Hepatocyte (in vitro differentiated cells): ENCODE measurements around the gene SORBS2. TPM values are rescaled to one million over a fixed set of nuclear protein-coding genes. Genes with fewer than 3 reads are reported as not detected.

Source experiments
- DNase-seq: peaks from one replicate; pipeline ENCODE4 v3.0.0-alpha.2; 2016; ENCODE audit warnings: low spot score
- H2AFZ ChIP-seq: fragments of 200-600 bp; sonication (generic); 2 replicates; pipeline ENCODE4 v1.6.0; 2016; ENCODE audit warnings: antibody characterized with exemption, mild to moderate bottlenecking
- H3K27ac ChIP-seq: fragments of 200-600 bp; sonication (generic); 2 replicates; pipeline ENCODE4 v1.5.1; 2016; ENCODE audit warnings: mild to moderate bottlenecking
- H3K27me3 ChIP-seq: fragments of 200-600 bp; sonication (generic); 2 replicates; pipeline ENCODE4 v1.6.1; 2016
- H3K36me3 ChIP-seq: fragments of 200-600 bp; sonication (generic); replicated peaks from 2 replicates; pipeline ENCODE4 v1.5.1; 2016; ENCODE audit warnings: low read depth; ENCODE audit not compliant: insufficient read depth
- H3K4me1 ChIP-seq: fragments of 200-600 bp; sonication (generic); 2 replicates; pipeline ENCODE4 v1.5.1; 2016; ENCODE audit warnings: mild to moderate bottlenecking, moderate library complexity; ENCODE audit not compliant: insufficient read depth
- H3K4me2 ChIP-seq: fragments of 200-600 bp; sonication (generic); 2 replicates; pipeline ENCODE4 v1.6.0; 2016
- H3K4me3 ChIP-seq: fragments of 200-600 bp; sonication (generic); 2 replicates; pipeline ENCODE4 v1.5.1; 2016; ENCODE audit warnings: mild to moderate bottlenecking
- H3K79me2 ChIP-seq: fragments of 200-600 bp; sonication (generic); 2 replicates; pipeline ENCODE4 v1.6.0; 2017; ENCODE audit warnings: mild to moderate bottlenecking
- H3K9me2 ChIP-seq: fragments of 200-600 bp; sonication (generic); replicated peaks from 2 replicates; pipeline ENCODE4 v1.6.0; 2017; ENCODE audit warnings: mild to moderate bottlenecking; ENCODE audit not compliant: insufficient read depth
- H3K9me3 ChIP-seq: fragments of 200-600 bp; sonication (generic); 2 replicates; pipeline ENCODE4 v1.5.1; 2016; ENCODE audit warnings: low read depth, mild to moderate bottlenecking
- H4K20me1 ChIP-seq: fragments of 200-600 bp; sonication (generic); 2 replicates; pipeline ENCODE4 v1.6.0; 2016; ENCODE audit warnings: mild to moderate bottlenecking; ENCODE audit not compliant: insufficient read depth, poor library complexity, severe bottlenecking
- EZH2 ChIP-seq: fragments of 200-600 bp; sonication (generic); IDR thresholded peaks from 2 replicates; pipeline ENCODE4 v1.6.1; 2016; ENCODE audit warnings: antibody characterized with exemption, mild to moderate bottlenecking, borderline replicate concordance
- EZH2phosphoT487 ChIP-seq: fragments of 200-600 bp; sonication (generic); IDR thresholded peaks from one replicate; pipeline ENCODE4 v1.6.1; 2018; ENCODE audit warnings: antibody characterized with exemption, mild to moderate bottlenecking, low read depth, moderate library complexity; ENCODE audit not compliant: unreplicated experiment, severe bottlenecking
- WGBS: methylation state at CpG from one replicate; pipeline ENCODE4 v1.1.6; 2016; ENCODE audit warnings: low lambda C conversion rate; ENCODE audit errors: missing lambda C conversion rate; 5-methylcytosine and 5-hydroxymethylcytosine counted together
- polyA plus RNA-seq: library from polyadenylated mRNA; unstranded; fragments of >200 nt; fragmentation: Nextera tagmentation; extraction: Ambion mirVana; gene quantifications from 2 replicates; pipeline ENCODE4 v1.2.1, GENCODE V29; 2016
- total RNA-seq: library from RNA; depleted of rRNA; stranded (reverse); fragments of >200 nt; gene quantifications from 2 replicates; pipeline ENCODE4 v1.2.3, GENCODE V29; 2014
- TF ChIP-seq, protein P1 (sequence below): fragments of 200-600 bp; sonication (generic); IDR thresholded peaks from 2 replicates; pipeline ENCODE4 v1.5.1; 2016; ENCODE audit warnings: antibody characterized with exemption, mild to moderate bottlenecking; ENCODE audit not compliant: poor library complexity

Gene SORBS2
- total and polyA plus RNA-seq, 2 experiments from 2014 or later = 43.4 to 52.1 TPM

DNA sequence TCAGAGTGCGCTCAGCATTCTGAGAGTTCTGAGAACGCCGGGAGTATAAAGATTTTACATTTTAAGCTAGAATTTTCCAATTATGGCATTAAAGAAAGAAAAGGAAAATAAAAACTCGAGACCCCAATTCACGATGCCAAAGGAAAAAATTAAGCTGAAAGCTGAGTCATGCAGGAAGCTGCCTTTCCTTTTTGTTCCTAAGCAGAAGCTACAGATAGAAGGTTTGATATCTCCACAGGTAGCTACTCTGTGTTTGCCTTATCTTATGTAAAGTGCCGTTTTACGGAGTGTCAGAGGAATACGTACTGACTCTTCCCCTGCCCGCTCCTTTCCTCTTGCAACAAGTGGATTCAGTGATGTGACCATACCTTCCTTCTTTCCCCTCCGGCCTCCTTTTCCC lies 10.8 kb upstream of the SORBS2 start:
- H3K4me1 ChIP-seq = no peaks in the 10 kb centered on the region
- TF ChIP-seq EZH2phosphoT487 (no peak), EZH2 (no peak)
- TF ChIP-seq, protein P1, sequence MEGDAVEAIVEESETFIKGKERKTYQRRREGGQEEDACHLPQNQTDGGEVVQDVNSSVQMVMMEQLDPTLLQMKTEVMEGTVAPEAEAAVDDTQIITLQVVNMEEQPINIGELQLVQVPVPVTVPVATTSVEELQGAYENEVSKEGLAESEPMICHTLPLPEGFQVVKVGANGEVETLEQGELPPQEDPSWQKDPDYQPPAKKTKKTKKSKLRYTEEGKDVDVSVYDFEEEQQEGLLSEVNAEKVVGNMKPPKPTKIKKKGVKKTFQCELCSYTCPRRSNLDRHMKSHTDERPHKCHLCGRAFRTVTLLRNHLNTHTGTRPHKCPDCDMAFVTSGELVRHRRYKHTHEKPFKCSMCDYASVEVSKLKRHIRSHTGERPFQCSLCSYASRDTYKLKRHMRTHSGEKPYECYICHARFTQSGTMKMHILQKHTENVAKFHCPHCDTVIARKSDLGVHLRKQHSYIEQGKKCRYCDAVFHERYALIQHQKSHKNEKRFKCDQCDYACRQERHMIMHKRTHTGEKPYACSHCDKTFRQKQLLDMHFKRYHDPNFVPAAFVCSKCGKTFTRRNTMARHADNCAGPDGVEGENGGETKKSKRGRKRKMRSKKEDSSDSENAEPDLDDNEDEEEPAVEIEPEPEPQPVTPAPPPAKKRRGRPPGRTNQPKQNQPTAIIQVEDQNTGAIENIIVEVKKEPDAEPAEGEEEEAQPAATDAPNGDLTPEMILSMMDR = no peak
- H4K20me1 ChIP-seq = no peaks in the 10 kb centered on the region
- DNase-seq = no peak
- no peaks in the 10 kb centered on the region for H3K79me2 ChIP-seq
- H3K4me3 ChIP-seq = no peak overlapping the region
- no peak overlapping the region for H3K27ac ChIP-seq
- no peaks in the 10 kb centered on the region for H3K9me3 ChIP-seq
- no peaks in the 10 kb centered on the region for H3K9me2 ChIP-seq
- H3K4me2 ChIP-seq = no peak overlapping the region
- no peaks in the 10 kb centered on the region for H3K36me3 ChIP-seq
- no peaks in the 10 kb centered on the region for H3K27me3 ChIP-seq
- H2AFZ ChIP-seq = no peak overlapping the region
- WGBS = 65% methylated on average over 10 of the region's 10 CpGs

DNA sequence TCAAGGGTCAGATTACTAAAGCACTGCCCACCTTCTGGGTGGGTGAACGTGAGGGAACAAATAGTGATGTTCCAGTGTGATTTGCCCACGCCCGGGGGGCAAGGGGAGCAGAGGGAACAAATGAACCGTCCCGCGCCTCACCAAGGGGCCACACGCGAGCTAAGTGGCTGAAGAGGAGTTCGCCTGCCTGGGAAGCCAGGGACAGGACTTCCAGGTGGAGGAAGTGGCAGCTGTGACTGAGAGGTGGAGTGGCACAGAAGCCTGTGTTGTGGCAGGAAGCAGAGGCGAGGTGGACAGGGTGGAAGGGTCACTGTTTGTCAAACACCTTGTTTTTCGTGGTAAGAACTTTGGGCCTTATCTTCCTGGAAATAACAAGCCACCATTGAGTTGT lies 9.0 kb upstream of the SORBS2 start:
- H3K4me3 ChIP-seq = no peak overlapping the region
- DNase-seq = no peak
- no peak overlapping the region for H3K27ac ChIP-seq
- H3K4me1 ChIP-seq = peaks cover 15% of the 10 kb centered on the region
- no peaks in the 10 kb centered on the region for H4K20me1 ChIP-seq
- no peaks in the 10 kb centered on the region for H3K9me2 ChIP-seq
- H3K9me3 ChIP-seq = no peaks in the 10 kb centered on the region
- no peak overlapping the region for H2AFZ ChIP-seq
- H3K4me2 ChIP-seq = no peak overlapping the region
- WGBS = 95% methylated on average over 11 of the region's 11 CpGs
- TF ChIP-seq EZH2 = no peak
- no peak for TF ChIP-seq EZH2phosphoT487
- TF ChIP-seq, protein P1 = no peak
- H3K79me2 ChIP-seq = no peaks in the 10 kb centered on the region
- H3K27me3 ChIP-seq = no peaks in the 10 kb centered on the region
- no peaks in the 10 kb centered on the region for H3K36me3 ChIP-seq

DNA sequence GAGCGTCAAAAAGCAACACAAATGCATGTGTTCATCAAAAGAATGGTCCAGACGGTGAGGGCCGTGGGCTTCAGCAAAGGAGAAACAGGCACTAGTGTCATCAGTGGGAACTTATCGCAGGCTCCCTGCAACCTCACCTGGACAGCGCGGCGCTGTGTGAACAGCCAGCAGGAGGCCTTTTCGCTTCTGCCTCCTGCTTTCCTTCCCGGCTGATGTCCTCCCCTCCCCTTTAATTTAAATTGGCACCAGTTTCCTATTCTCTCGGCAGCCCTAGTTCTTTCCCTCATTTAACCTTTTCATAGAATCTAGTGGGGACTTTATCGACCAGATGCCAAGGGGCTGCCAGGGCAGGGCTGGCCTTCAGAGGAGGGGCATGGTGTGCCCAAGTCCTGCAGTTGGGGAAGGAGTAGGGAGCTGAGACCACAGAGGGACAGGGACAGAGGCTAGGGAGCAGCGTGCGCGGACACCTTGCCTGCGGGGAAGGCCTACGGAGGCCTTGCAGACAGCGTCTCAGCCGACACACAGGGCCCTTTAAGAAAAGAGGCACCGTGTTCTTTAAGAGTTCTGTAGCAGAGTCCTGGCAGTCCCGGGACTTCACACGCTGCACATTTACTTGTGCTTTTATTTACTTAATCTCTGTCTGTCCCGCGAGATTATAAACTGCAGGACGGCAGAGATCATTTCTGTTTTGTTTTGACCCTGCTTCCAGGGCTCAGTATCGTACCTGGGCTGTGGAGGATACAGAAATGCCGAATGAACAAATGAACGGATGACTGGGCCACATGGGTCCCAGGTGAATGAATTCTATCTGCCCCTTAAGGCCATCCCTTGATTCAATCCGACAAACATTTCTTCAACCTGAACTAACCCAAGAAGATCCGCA lies 8.4 kb upstream of the SORBS2 start:
- WGBS = 77% methylated on average over 29 of the region's 29 CpGs
- Histone ChIP-seq H3K4me1 (peaks cover 15% of the 10 kb centered on the region), H3K27ac (no peak overlapping the region), H3K9me2 (no peaks in the 10 kb centered on the region), H3K4me2 (no peak overlapping the region), H3K36me3 (no peaks in the 10 kb centered on the region), H3K9me3 (no peaks in the 10 kb centered on the region), H2AFZ (no peak overlapping the region), H3K27me3 (no peaks in the 10 kb centered on the region), H3K4me3 (no peak overlapping the region), H4K20me1 (no peaks in the 10 kb centered on the region), H3K79me2 (no peaks in the 10 kb centered on the region)
- TF ChIP-seq EZH2 (no peak), EZH2phosphoT487 (no peak)
- TF ChIP-seq, protein P1 = no peak
- no peak for DNase-seq
